Activated CD4-positive, alpha-beta T cell treated with anti-CD3 and anti-CD28 coated beads, Interleukin-2, amount 10 ng/mL, durations not matched to agents 24 days and 14 days (primary cell): ENCODE results near the gene HS3ST2. TPM values are rescaled to one million over a fixed set of nuclear protein-coding genes. Genes with fewer than 3 reads are reported as not detected.

ENCODE experiments used
- DNase-seq: peaks from one replicate; pipeline ENCODE4 v3.0.0; 2022
- H3K27ac Mint-ChIP-seq: one replicate; pipeline ENCODE4 v1.8.0; 2022; ENCODE audit warnings: mild to moderate bottlenecking, mixed read lengths
- H3K27me3 Mint-ChIP-seq: one replicate; pipeline ENCODE4 v1.8.0; 2022; ENCODE audit warnings: mixed read lengths
- H3K36me3 Mint-ChIP-seq: one replicate; pipeline ENCODE4 v1.8.0; 2022; ENCODE audit warnings: low read depth, mild to moderate bottlenecking, mixed read lengths
- H3K4me1 Mint-ChIP-seq: one replicate; pipeline ENCODE4 v1.8.0; 2021; ENCODE audit warnings: mixed read lengths
- H3K4me3 Mint-ChIP-seq: one replicate; pipeline ENCODE4 v1.8.0; 2022; ENCODE audit warnings: mild to moderate bottlenecking, moderate library complexity, mixed read lengths
- H3K9me3 Mint-ChIP-seq: one replicate; pipeline ENCODE4 v1.8.0; 2021; ENCODE audit warnings: mixed read lengths
- intact Hi-C: fragments of 100-400 bp; cut with micrococcal nuclease; formaldehyde crosslinking; loops from one replicate; pipeline ENCODE4 v1.15.1; 2023
- total RNA-seq: library from RNA; stranded (reverse); gene quantifications from 2 replicates; pipeline ENCODE4 v1.2.3, GENCODE V29; 2022

The HS3ST2 gene
- total RNA-seq, 1 donor from 2014 or later, result not detected

- intact Hi-C loops, result no loop called here
- H3K9me3 Mint-ChIP-seq, result no peaks in the 10 kb centered on the region
- no peak overlapping the region for H3K27ac Mint-ChIP-seq
- H3K4me1 Mint-ChIP-seq, result no peaks in the 10 kb centered on the region
- no peaks in the 10 kb centered on the region for H3K36me3 Mint-ChIP-seq
- no peaks in the 10 kb centered on the region for H3K27me3 Mint-ChIP-seq
- no peak overlapping the region for H3K4me3 Mint-ChIP-seq
- no peak for DNase-seq
These were observed 89.8 kb downstream of the HS3ST2 start for GRCh38 chr16:22903716-22904115.

- H3K27ac Mint-ChIP-seq, result no peak overlapping the region
- DNase-seq, result no peak
- intact Hi-C loops, result no loop called here
- no peaks in the 10 kb centered on the region for H3K36me3 Mint-ChIP-seq
- H3K4me3 Mint-ChIP-seq, result no peak overlapping the region
- peaks cover 3% of the 10 kb centered on the region for H3K27me3 Mint-ChIP-seq
- no peaks in the 10 kb centered on the region for H3K9me3 Mint-ChIP-seq
- H3K4me1 Mint-ChIP-seq, result no peaks in the 10 kb centered on the region
These were observed 98.7 kb downstream of the HS3ST2 start for GRCh38 chr16:22912654-22913053.

- no peak overlapping the region for H3K27ac Mint-ChIP-seq
- no peaks in the 10 kb centered on the region for H3K36me3 Mint-ChIP-seq
- peaks cover 3% of the 10 kb centered on the region for H3K27me3 Mint-ChIP-seq
- H3K4me1 Mint-ChIP-seq, result no peaks in the 10 kb centered on the region
- intact Hi-C loops, result no loop called here
- H3K4me3 Mint-ChIP-seq, result no peak overlapping the region
- H3K9me3 Mint-ChIP-seq, result no peaks in the 10 kb centered on the region
- no peak for DNase-seq
These were observed 101.0 kb downstream of the HS3ST2 start for GRCh38 chr16:22915003-22915402.

- no peaks in the 10 kb centered on the region for H3K9me3 Mint-ChIP-seq
- no peaks in the 10 kb centered on the region for H3K4me1 Mint-ChIP-seq
- no peak overlapping the region for H3K27ac Mint-ChIP-seq
- H3K27me3 Mint-ChIP-seq, result peaks cover 4% of the 10 kb centered on the region
- intact Hi-C loops, result no loop called here
- DNase-seq, result no peak
- H3K4me3 Mint-ChIP-seq, result no peak overlapping the region
- H3K36me3 Mint-ChIP-seq, result no peaks in the 10 kb centered on the region
These were observed 109.5 kb downstream of the HS3ST2 start for GRCh38 chr16:22923491-22923890.

- Mint-ChIP-seq H3K4me1 (no peaks in the 10 kb centered on the region), H3K27ac (no peak overlapping the region), H3K27me3 (peaks cover 4% of the 10 kb centered on the region), H3K36me3 (no peaks in the 10 kb centered on the region), H3K9me3 (no peaks in the 10 kb centered on the region), H3K4me3 (no peak overlapping the region)
- no peak for DNase-seq
- intact Hi-C loops, result no loop called here
These were observed 110.5 kb downstream of the HS3ST2 start for GRCh38 chr16:22924492-22924891.

GRCh38 chr16:22926105-22926751, 112.3 kb downstream of the HS3ST2 start:
- Mint-ChIP-seq H3K36me3 (no peaks in the 10 kb centered on the region), H3K4me1 (no peaks in the 10 kb centered on the region), H3K27me3 (peaks cover 4% of the 10 kb centered on the region), H3K27ac (no peak overlapping the region), H3K4me3 (no peak overlapping the region), H3K9me3 (no peaks in the 10 kb centered on the region)
- no peak for DNase-seq
- intact Hi-C loops, result no loop called here

- Mint-ChIP-seq H3K4me3 (no peak overlapping the region), H3K9me3 (no peaks in the 10 kb centered on the region), H3K4me1 (no peaks in the 10 kb centered on the region), H3K36me3 (no peaks in the 10 kb centered on the region), H3K27me3 (peaks cover 6% of the 10 kb centered on the region), H3K27ac (no peak overlapping the region)
- no peak for DNase-seq
- intact Hi-C loops, result no loop called here
These were observed 113.3 kb downstream of the HS3ST2 start for GRCh38 chr16:22927306-22927705.

GRCh38 chr16:22928882-22929435, 115.0 kb downstream of the HS3ST2 start:
- no peaks in the 10 kb centered on the region for H3K9me3 Mint-ChIP-seq
- no peaks in the 10 kb centered on the region for H3K4me1 Mint-ChIP-seq
- no peaks in the 10 kb centered on the region for H3K36me3 Mint-ChIP-seq
- no peak overlapping the region for H3K27ac Mint-ChIP-seq
- no peak overlapping the region for H3K4me3 Mint-ChIP-seq
- intact Hi-C loops, result no loop called here
- peaks cover 14% of the 10 kb centered on the region for H3K27me3 Mint-ChIP-seq
- DNase-seq, result no peak

- H3K9me3 Mint-ChIP-seq, result no peaks in the 10 kb centered on the region
- H3K4me3 Mint-ChIP-seq, result no peak overlapping the region
- no peaks in the 10 kb centered on the region for H3K36me3 Mint-ChIP-seq
- DNase-seq, result no peak
- H3K4me1 Mint-ChIP-seq, result no peaks in the 10 kb centered on the region
- H3K27me3 Mint-ChIP-seq, result peaks cover 14% of the 10 kb centered on the region
- no peak overlapping the region for H3K27ac Mint-ChIP-seq
- intact Hi-C loops, result no loop called here
These were observed 115.5 kb downstream of the HS3ST2 start for GRCh38 chr16:22929461-22929860.

- Mint-ChIP-seq H3K27me3 (peaks cover 13% of the 10 kb centered on the region), H3K27ac (no peak overlapping the region), H3K36me3 (no peaks in the 10 kb centered on the region), H3K4me3 (no peak overlapping the region), H3K9me3 (no peaks in the 10 kb centered on the region), H3K4me1 (no peaks in the 10 kb centered on the region)
- intact Hi-C loops, result no loop called here
- DNase-seq, result no peak
These were observed 118.2 kb downstream of the HS3ST2 start for GRCh38 chr16:22932032-22932771.

GRCh38 chr16:22933173-22933572, 119.2 kb downstream of the HS3ST2 start:
- H3K9me3 Mint-ChIP-seq, result no peaks in the 10 kb centered on the region
- intact Hi-C loops, result no loop called here

GRCh38 chr16:22934786-22935185, 120.8 kb downstream of the HS3ST2 start:
- intact Hi-C loops, result no loop called here
- H3K4me1 Mint-ChIP-seq, result no peaks in the 10 kb centered on the region
- DNase-seq, result no peak
- no peak overlapping the region for H3K27ac Mint-ChIP-seq
- H3K9me3 Mint-ChIP-seq, result no peaks in the 10 kb centered on the region
- peaks cover 12% of the 10 kb centered on the region for H3K27me3 Mint-ChIP-seq
- no peak overlapping the region for H3K4me3 Mint-ChIP-seq
- H3K36me3 Mint-ChIP-seq, result no peaks in the 10 kb centered on the region

More at GRCh38 chr16:22933173-22933572, 119.2 kb downstream of the HS3ST2 start:
- H3K27me3 Mint-ChIP-seq, result peaks cover 12% of the 10 kb centered on the region
- no peak overlapping the region for H3K4me3 Mint-ChIP-seq
- DNase-seq, result no peak
- no peaks in the 10 kb centered on the region for H3K36me3 Mint-ChIP-seq
- H3K27ac Mint-ChIP-seq, result no peak overlapping the region
- no peaks in the 10 kb centered on the region for H3K4me1 Mint-ChIP-seq

- Mint-ChIP-seq H3K9me3 (no peaks in the 10 kb centered on the region), H3K27ac (no peak overlapping the region), H3K27me3 (peaks cover 8% of the 10 kb centered on the region), H3K36me3 (no peaks in the 10 kb centered on the region), H3K4me1 (no peaks in the 10 kb centered on the region), H3K4me3 (no peak overlapping the region)
- DNase-seq, result no peak
- intact Hi-C loops, result no loop called here
These were observed 123.2 kb downstream of the HS3ST2 start for GRCh38 chr16:22937169-22937568.

- no peak for DNase-seq
- intact Hi-C loops, result no loop called here
- Mint-ChIP-seq H3K36me3 (no peaks in the 10 kb centered on the region), H3K4me3 (no peak overlapping the region), H3K27ac (no peak overlapping the region), H3K4me1 (no peaks in the 10 kb centered on the region), H3K27me3 (peaks cover 1% of the 10 kb centered on the region), H3K9me3 (no peaks in the 10 kb centered on the region)
These were observed 124.7 kb downstream of the HS3ST2 start for GRCh38 chr16:22938647-22939046.
